SU-DHL-6 (cell line): ENCODE data around the gene NCR2.

Source experiments
- EZH2phosphoT487 ChIP-seq: fragments of 200-600 bp; sonication (generic), shearing (Covaris generic); conservative IDR thresholded peaks from 2 replicates; pipeline ENCODE4 v1.6.1; 2018; ENCODE audit warnings: mild to moderate bottlenecking, antibody characterized with exemption, low read length, moderate library complexity, mixed read lengths
- TF ChIP-seq, protein P1 (sequence below): fragments of 200-600 bp; sonication (generic); IDR thresholded peaks from one replicate; pipeline ENCODE4 v1.5.1; 2017; ENCODE audit warnings: antibody characterized with exemption, mild to moderate bottlenecking, low read length, moderate library complexity; ENCODE audit not compliant: insufficient read depth, poor library complexity, severe bottlenecking

DNA sequence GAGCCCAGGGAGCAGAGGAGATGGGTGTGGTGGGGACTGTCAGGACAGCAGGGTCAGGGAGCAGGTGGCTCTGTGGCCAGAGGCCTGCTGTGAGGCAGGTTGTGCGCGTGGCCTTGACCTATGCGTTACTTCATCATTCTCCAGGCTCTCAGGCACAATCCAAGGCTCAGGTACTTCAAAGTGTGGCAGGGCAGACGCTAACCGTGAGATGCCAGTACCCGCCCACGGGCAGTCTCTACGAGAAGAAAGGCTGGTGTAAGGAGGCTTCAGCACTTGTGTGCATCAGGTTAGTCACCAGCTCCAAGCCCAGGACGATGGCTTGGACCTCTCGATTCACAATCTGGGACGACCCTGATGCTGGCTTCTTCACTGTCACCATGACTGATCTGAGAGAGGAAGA lies 535 bp downstream of the NCR2 start:
- TF ChIP-seq, protein P1, sequence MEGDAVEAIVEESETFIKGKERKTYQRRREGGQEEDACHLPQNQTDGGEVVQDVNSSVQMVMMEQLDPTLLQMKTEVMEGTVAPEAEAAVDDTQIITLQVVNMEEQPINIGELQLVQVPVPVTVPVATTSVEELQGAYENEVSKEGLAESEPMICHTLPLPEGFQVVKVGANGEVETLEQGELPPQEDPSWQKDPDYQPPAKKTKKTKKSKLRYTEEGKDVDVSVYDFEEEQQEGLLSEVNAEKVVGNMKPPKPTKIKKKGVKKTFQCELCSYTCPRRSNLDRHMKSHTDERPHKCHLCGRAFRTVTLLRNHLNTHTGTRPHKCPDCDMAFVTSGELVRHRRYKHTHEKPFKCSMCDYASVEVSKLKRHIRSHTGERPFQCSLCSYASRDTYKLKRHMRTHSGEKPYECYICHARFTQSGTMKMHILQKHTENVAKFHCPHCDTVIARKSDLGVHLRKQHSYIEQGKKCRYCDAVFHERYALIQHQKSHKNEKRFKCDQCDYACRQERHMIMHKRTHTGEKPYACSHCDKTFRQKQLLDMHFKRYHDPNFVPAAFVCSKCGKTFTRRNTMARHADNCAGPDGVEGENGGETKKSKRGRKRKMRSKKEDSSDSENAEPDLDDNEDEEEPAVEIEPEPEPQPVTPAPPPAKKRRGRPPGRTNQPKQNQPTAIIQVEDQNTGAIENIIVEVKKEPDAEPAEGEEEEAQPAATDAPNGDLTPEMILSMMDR: no peak
- no peak for TF ChIP-seq EZH2phosphoT487
